ENCODE results near the gene CASP9. TPM values are rescaled to one million over a fixed set of nuclear protein-coding genes. Genes with fewer than 3 reads are reported as not detected.

CASP9 gene
- total and polyA plus RNA-seq, 2 experiments from 2014 or later, result 7.7 to 25.0 TPM

DNA sequence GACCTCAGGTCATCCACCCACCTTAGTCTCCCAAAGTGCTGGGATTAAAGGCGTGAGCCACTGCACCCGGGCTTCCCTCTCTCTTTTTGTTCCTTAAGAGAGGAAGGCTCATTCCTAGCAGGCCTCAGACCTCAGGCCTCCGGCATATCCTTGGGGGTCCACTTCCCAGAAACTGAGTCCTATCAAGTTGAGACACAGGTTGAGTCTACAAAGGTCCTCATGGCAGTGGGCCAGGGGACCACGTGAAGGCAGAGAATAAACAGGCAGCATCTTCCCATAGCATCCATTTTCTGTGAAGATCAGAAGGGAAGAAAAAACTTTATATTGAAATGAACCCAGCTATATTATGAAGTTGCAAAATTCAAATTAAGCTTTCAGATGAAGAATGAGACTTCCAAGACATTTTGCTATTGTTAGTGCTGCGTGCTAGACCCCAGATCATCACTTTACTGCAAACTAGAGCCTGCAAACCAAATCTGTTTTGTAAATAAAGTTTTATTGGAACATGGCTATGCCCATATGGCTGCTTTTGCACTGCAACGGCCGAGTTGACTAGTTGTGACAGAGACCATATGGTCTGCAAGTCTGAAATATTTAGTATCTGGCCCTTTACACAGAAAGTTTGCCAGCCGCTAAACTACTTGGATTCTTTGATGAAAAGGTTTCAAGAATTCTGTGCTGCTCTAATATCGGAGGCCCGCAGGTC lies 71.0 kb downstream of the CASP9 start:
- Histone ChIP-seq H3K4me2 (no peak overlapping the region), H3K4me3 (no peak overlapping the region), H3K4me1 (ENCODE audit: insufficient read depth) (no peaks in the 10 kb centered on the region), H3K27me3 (ENCODE audit: insufficient read depth) (no peaks in the 10 kb centered on the region), H4K20me1 (replicated peaks; ENCODE audit: insufficient read depth) (no peaks in the 10 kb centered on the region), H3K36me3 (ENCODE audit: insufficient read depth) (no peaks in the 10 kb centered on the region), H3K27ac (ENCODE audit: low read depth) (no peak overlapping the region), H3K9me2 (ENCODE audit: insufficient read depth) (no peaks in the 10 kb centered on the region), H3K79me2 (replicated peaks; ENCODE audit: insufficient read depth) (no peaks in the 10 kb centered on the region), H3F3A (replicated peaks; ENCODE audit: low read depth) (no peaks in the 10 kb centered on the region), H2AFZ (no peak overlapping the region)
- TF ChIP-seq, protein P1, sequence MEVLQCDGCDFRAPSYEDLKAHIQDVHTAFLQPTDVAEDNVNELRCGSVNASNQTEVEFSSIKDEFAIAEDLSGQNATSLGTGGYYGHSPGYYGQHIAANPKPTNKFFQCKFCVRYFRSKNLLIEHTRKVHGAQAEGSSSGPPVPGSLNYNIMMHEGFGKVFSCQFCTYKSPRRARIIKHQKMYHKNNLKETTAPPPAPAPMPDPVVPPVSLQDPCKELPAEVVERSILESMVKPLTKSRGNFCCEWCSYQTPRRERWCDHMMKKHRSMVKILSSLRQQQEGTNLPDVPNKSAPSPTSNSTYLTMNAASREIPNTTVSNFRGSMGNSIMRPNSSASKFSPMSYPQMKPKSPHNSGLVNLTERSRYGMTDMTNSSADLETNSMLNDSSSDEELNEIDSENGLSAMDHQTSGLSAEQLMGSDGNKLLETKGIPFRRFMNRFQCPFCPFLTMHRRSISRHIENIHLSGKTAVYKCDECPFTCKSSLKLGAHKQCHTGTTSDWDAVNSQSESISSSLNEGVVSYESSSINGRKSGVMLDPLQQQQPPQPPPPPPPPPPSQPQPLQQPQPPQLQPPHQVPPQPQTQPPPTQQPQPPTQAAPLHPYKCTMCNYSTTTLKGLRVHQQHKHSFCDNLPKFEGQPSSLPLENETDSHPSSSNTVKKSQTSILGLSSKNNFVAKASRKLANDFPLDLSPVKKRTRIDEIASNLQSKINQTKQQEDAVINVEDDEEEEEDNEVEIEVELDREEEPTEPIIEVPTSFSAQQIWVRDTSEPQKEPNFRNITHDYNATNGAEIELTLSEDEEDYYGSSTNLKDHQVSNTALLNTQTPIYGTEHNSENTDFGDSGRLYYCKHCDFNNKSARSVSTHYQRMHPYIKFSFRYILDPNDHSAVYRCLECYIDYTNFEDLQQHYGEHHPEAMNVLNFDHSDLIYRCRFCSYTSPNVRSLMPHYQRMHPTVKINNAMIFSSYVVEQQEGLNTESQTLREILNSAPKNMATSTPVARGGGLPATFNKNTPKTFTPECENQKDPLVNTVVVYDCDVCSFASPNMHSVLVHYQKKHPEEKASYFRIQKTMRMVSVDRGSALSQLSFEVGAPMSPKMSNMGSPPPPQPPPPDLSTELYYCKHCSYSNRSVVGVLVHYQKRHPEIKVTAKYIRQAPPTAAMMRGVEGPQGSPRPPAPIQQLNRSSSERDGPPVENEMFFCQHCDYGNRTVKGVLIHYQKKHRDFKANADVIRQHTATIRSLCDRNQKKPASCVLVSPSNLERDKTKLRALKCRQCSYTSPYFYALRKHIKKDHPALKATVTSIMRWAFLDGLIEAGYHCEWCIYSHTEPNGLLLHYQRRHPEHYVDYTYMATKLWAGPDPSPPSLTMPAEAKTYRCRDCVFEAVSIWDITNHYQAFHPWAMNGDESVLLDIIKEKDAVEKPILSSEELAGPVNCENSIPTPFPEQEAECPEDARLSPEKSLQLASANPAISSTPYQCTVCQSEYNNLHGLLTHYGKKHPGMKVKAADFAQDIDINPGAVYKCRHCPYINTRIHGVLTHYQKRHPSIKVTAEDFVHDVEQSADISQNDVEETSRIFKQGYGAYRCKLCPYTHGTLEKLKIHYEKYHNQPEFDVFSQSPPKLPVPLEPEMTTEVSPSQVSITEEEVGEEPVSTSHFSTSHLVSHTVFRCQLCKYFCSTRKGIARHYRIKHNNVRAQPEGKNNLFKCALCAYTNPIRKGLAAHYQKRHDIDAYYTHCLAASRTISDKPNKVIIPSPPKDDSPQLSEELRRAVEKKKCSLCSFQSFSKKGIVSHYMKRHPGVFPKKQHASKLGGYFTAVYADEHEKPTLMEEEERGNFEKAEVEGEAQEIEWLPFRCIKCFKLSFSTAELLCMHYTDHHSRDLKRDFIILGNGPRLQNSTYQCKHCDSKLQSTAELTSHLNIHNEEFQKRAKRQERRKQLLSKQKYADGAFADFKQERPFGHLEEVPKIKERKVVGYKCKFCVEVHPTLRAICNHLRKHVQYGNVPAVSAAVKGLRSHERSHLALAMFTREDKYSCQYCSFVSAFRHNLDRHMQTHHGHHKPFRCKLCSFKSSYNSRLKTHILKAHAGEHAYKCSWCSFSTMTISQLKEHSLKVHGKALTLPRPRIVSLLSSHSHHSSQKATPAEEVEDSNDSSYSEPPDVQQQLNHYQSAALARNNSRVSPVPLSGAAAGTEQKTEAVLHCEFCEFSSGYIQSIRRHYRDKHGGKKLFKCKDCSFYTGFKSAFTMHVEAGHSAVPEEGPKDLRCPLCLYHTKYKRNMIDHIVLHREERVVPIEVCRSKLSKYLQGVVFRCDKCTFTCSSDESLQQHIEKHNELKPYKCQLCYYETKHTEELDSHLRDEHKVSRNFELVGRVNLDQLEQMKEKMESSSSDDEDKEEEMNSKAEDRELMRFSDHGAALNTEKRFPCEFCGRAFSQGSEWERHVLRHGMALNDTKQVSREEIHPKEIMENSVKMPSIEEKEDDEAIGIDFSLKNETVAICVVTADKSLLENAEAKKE (CRISPR knock-in tag; IDR thresholded peaks at IDR 0.05), result no peak
- TF ChIP-seq, protein P2, sequence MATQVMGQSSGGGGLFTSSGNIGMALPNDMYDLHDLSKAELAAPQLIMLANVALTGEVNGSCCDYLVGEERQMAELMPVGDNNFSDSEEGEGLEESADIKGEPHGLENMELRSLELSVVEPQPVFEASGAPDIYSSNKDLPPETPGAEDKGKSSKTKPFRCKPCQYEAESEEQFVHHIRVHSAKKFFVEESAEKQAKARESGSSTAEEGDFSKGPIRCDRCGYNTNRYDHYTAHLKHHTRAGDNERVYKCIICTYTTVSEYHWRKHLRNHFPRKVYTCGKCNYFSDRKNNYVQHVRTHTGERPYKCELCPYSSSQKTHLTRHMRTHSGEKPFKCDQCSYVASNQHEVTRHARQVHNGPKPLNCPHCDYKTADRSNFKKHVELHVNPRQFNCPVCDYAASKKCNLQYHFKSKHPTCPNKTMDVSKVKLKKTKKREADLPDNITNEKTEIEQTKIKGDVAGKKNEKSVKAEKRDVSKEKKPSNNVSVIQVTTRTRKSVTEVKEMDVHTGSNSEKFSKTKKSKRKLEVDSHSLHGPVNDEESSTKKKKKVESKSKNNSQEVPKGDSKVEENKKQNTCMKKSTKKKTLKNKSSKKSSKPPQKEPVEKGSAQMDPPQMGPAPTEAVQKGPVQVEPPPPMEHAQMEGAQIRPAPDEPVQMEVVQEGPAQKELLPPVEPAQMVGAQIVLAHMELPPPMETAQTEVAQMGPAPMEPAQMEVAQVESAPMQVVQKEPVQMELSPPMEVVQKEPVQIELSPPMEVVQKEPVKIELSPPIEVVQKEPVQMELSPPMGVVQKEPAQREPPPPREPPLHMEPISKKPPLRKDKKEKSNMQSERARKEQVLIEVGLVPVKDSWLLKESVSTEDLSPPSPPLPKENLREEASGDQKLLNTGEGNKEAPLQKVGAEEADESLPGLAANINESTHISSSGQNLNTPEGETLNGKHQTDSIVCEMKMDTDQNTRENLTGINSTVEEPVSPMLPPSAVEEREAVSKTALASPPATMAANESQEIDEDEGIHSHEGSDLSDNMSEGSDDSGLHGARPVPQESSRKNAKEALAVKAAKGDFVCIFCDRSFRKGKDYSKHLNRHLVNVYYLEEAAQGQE (IDR thresholded peaks at IDR 0.05; ENCODE audit: unreplicated experiment), result no peak
- TF ChIP-seq STAT1 (IDR thresholded peaks at IDR 0.05; ENCODE audit: unreplicated experiment), result no peak
- TF ChIP-seq, protein P3, sequence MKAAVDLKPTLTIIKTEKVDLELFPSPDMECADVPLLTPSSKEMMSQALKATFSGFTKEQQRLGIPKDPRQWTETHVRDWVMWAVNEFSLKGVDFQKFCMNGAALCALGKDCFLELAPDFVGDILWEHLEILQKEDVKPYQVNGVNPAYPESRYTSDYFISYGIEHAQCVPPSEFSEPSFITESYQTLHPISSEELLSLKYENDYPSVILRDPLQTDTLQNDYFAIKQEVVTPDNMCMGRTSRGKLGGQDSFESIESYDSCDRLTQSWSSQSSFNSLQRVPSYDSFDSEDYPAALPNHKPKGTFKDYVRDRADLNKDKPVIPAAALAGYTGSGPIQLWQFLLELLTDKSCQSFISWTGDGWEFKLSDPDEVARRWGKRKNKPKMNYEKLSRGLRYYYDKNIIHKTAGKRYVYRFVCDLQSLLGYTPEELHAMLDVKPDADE (IDR thresholded peaks at IDR 0.05), result no peak
- TF ChIP-seq, protein P4, sequence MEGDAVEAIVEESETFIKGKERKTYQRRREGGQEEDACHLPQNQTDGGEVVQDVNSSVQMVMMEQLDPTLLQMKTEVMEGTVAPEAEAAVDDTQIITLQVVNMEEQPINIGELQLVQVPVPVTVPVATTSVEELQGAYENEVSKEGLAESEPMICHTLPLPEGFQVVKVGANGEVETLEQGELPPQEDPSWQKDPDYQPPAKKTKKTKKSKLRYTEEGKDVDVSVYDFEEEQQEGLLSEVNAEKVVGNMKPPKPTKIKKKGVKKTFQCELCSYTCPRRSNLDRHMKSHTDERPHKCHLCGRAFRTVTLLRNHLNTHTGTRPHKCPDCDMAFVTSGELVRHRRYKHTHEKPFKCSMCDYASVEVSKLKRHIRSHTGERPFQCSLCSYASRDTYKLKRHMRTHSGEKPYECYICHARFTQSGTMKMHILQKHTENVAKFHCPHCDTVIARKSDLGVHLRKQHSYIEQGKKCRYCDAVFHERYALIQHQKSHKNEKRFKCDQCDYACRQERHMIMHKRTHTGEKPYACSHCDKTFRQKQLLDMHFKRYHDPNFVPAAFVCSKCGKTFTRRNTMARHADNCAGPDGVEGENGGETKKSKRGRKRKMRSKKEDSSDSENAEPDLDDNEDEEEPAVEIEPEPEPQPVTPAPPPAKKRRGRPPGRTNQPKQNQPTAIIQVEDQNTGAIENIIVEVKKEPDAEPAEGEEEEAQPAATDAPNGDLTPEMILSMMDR (conservative IDR thresholded peaks at IDR 0.05; ENCODE audit: low read depth in 2 of 2), result no peak
- no peak for TF ChIP-seq EZH2phosphoT487 (IDR thresholded peaks at IDR 0.05; ENCODE audit: unreplicated experiment)
- ATAC-seq, result no peak
- H3K4me3 Mint-ChIP-seq, result no peak overlapping the region
- peaks cover 6% of the 10 kb centered on the region for H3K27me3 Mint-ChIP-seq (ENCODE audit: insufficient read depth, low read depth, poor library complexity)
- H3K27ac Mint-ChIP-seq, result no peak overlapping the region
- DNase-seq (ENCODE audit: low spot score), result no peak
- peaks cover 4% of the 10 kb centered on the region for H3K9me3 Mint-ChIP-seq
- H3K36me3 Mint-ChIP-seq (ENCODE audit: low read depth), result no peaks in the 10 kb centered on the region; the same call in 2 of the 3 replicates
- H3K4me1 Mint-ChIP-seq, result peaks cover 6% of the 10 kb centered on the region; the same call in 1 of the 3 replicates
